IMR-90 (cell line): ENCODE measurements around the gene CLMP. TPM values are rescaled to one million over a fixed set of nuclear protein-coding genes. Genes with fewer than 3 reads are reported as not detected.

Experiments
- ATAC-seq: fragments of 200-7000 bp; cut with Tn5 transposase; 2 replicates; pipeline ENCODE4 v1.9.1; 2020; ENCODE audit warnings: low read depth, mild to moderate bottlenecking, moderate library complexity
- BruUV-seq: library from RNA; stranded (reverse); fragments of 400-500 nt; replicated peaks from 2 replicates; lab custom pipeline; 2021; lab: Mats Ljungman, UMichigan
- CTCF ChIA-PET: fragments of 300-600 bp; formaldehyde crosslinking; extraction: SDS; loops from one replicate; lab custom pipeline; 2021; ENCODE audit warnings: antibody characterized with exemption; lab: Yijun Ruan, JAX
- POLR2A ChIA-PET: fragments of 300-600 bp; sonication (Branson Sonifier 250); formaldehyde crosslinking; loops from one replicate; lab custom pipeline; 2022; ENCODE audit warnings: antibody characterized with exemption; ENCODE audit not compliant: unreplicated experiment; lab: Charles Lee
- DNase-seq: peaks from one replicate; pipeline ENCODE4 v3.0.0; 2013
- H2AFZ ChIP-seq: replicated peaks from 2 replicates; pipeline ENCODE3; 2013; ENCODE audit warnings: low read length, mild to moderate bottlenecking; ENCODE audit not compliant: poor library complexity
- H2AK5ac ChIP-seq: 2 replicates; pipeline ENCODE4 v1.6.1; 2013; ENCODE audit warnings: low read depth, low read length, inconsistent platforms
- H2AK9ac ChIP-seq: replicated peaks from 2 replicates; pipeline ENCODE3; 2013; ENCODE audit warnings: mild to moderate bottlenecking, low read depth, low read length, moderate library complexity; ENCODE audit not compliant: poor library complexity
- H2BK120ac ChIP-seq: 2 replicates; pipeline ENCODE4 v1.6.1; 2013; ENCODE audit warnings: low read depth, low read length, inconsistent platforms
- H2BK15ac ChIP-seq: 3 replicates; pipeline ENCODE4 v1.6.1; 2013; ENCODE audit warnings: low read depth, low read length, inconsistent platforms
- H2BK20ac ChIP-seq: 2 replicates; pipeline ENCODE4 v1.6.1; 2013; ENCODE audit warnings: low read depth, mild to moderate bottlenecking, inconsistent platforms, low read length, moderate library complexity
- H2BK5ac ChIP-seq: 2 replicates; pipeline ENCODE4 v1.6.1; 2013; ENCODE audit warnings: mild to moderate bottlenecking, low read depth, low read length, inconsistent platforms; ENCODE audit not compliant: poor library complexity, severe bottlenecking
- H3K14ac ChIP-seq: replicated peaks from 2 replicates; pipeline ENCODE4 v1.6.1; 2013; ENCODE audit warnings: low read depth, low read length, inconsistent platforms
- H3K18ac ChIP-seq: 2 replicates; pipeline ENCODE4 v1.6.1; 2013; ENCODE audit warnings: low read depth, low read length, control low read depth
- H3K23ac ChIP-seq: 2 replicates; pipeline ENCODE4 v1.6.1; 2013; ENCODE audit warnings: low read depth, low read length, inconsistent platforms
- H3K27ac ChIP-seq: 2 replicates; pipeline ENCODE4 v1.5.1; 2013; ENCODE audit warnings: mild to moderate bottlenecking, control low read depth, low read length; ENCODE audit not compliant: insufficient read depth
- H3K27me3 ChIP-seq: 2 replicates; pipeline ENCODE4 v1.6.1; 2013; ENCODE audit warnings: low read length; ENCODE audit not compliant: control insufficient read depth, insufficient read depth
- H3K36me3 ChIP-seq: 2 replicates; pipeline ENCODE4 v1.6.1; 2013; ENCODE audit warnings: low read length, mixed read lengths; ENCODE audit not compliant: control insufficient read depth, insufficient read depth
- H3K4ac ChIP-seq: 2 replicates; pipeline ENCODE4 v1.6.1; 2013; ENCODE audit warnings: low read depth, low read length, inconsistent platforms
- H3K4me1 ChIP-seq: 2 replicates; pipeline ENCODE4 v1.6.1; 2013; ENCODE audit warnings: low read length, mixed read lengths; ENCODE audit not compliant: control insufficient read depth, insufficient read depth
- H3K4me2 ChIP-seq: 2 replicates; pipeline ENCODE4 v1.6.1; 2013; ENCODE audit warnings: low read depth, mild to moderate bottlenecking, control low read depth, low read length, moderate library complexity
- H3K4me3 ChIP-seq: 2 replicates; pipeline ENCODE4 v1.5.1; 2013; ENCODE audit warnings: low read depth, mild to moderate bottlenecking, control low read depth, low read length, moderate library complexity; ENCODE audit not compliant: insufficient read depth
- H3K56ac ChIP-seq: 2 replicates; pipeline ENCODE4 v1.6.1; 2013; ENCODE audit warnings: low read length, inconsistent platforms; ENCODE audit not compliant: insufficient read depth; ENCODE audit errors: extremely low read depth
- H3K79me1 ChIP-seq, 2 experiments: 2 replicates each; pipeline ENCODE4 v1.6.1; 2013; ENCODE audit warnings: low read length in 2 of 2, inconsistent platforms in 1 of 2, low read depth in 1 of 2
- H3K9ac ChIP-seq: 2 replicates; pipeline ENCODE4 v1.6.1; 2013; ENCODE audit warnings: low read depth, low read length, control low read depth
- H3K9me1 ChIP-seq: 2 replicates; pipeline ENCODE4 v1.6.1; 2013; ENCODE audit warnings: low read length, inconsistent platforms; ENCODE audit not compliant: insufficient read depth
- H3K9me3 ChIP-seq: 2 replicates; pipeline ENCODE4 v1.6.1; 2013; ENCODE audit warnings: low read length; ENCODE audit not compliant: control insufficient read depth, insufficient read depth
- H4K20me1 ChIP-seq: 2 replicates; pipeline ENCODE4 v1.6.1; 2013; ENCODE audit warnings: low read length, inconsistent platforms; ENCODE audit not compliant: insufficient read depth
- H4K5ac ChIP-seq: 2 replicates; pipeline ENCODE4 v1.6.1; 2013; ENCODE audit warnings: mild to moderate bottlenecking, low read depth, low read length, control low read depth
- H4K8ac ChIP-seq, 2 experiments: 2 replicates each; pipeline ENCODE4 v1.6.1; 2013; ENCODE audit warnings: low read depth in 2 of 2, low read length in 2 of 2, control low read depth in 1 of 2, inconsistent platforms in 1 of 2
- H4K91ac ChIP-seq: 2 replicates; pipeline ENCODE4 v1.6.1; 2013; ENCODE audit warnings: low read depth, low read length, inconsistent platforms; ENCODE audit not compliant: insufficient read depth
- CTCF ChIP-seq: conservative IDR thresholded peaks from 2 replicates; pipeline ENCODE4 v1.5.1; 2012; ENCODE audit warnings: mild to moderate bottlenecking, low read depth, low read length, improper control_type of control experiment
- ELK1 ChIP-seq: fragments of 150-350 bp; IDR thresholded peaks from 2 replicates; pipeline ENCODE4 v1.6.1; 2016; ENCODE audit warnings: low read depth, mild to moderate bottlenecking, low read length, moderate library complexity, borderline replicate concordance
- FOS ChIP-seq: fragments of 150-350 bp; IDR thresholded peaks from 2 replicates; pipeline ENCODE4 v1.6.1; 2016; ENCODE audit warnings: low read depth, low read length
- MAFK ChIP-seq: IDR thresholded peaks from 2 replicates; pipeline ENCODE4 v1.6.1; 2012; ENCODE audit warnings: low read depth, low read length, improper control_type of control experiment
- POLR2A ChIP-seq: IDR thresholded peaks from 2 replicates; pipeline ENCODE4 v1.6.1; 2012; ENCODE audit warnings: mild to moderate bottlenecking, low read depth, low read length
- RAD21 ChIP-seq: IDR thresholded peaks from 2 replicates; pipeline ENCODE4 v1.6.1; 2012; ENCODE audit warnings: low read length, improper control_type of control experiment
- RFX5 ChIP-seq: IDR thresholded peaks from 2 replicates; pipeline ENCODE4 v1.8.0; 2012; ENCODE audit warnings: low read depth, mild to moderate bottlenecking, low read length, moderate library complexity
- SMC3 ChIP-seq: fragments of 150-350 bp; IDR thresholded peaks from 2 replicates; pipeline ENCODE4 v1.6.1; 2016; ENCODE audit warnings: low read depth, mild to moderate bottlenecking, antibody characterized with exemption, low read length, moderate library complexity
- WGBS, 2 experiments: methylation state at CpG; one replicate each; pipeline versions ENCODE4 v1.1.5 to v1.1.7; 2013; ENCODE audit warnings: missing lambda C conversion rate in 2 of 2; ENCODE audit not compliant: insufficient read length in 1 of 2; ENCODE audit errors: extremely low coverage in 2 of 2; 5-methylcytosine and 5-hydroxymethylcytosine counted together
- dilution Hi-C: fragments of 300-500 bp; cut with HindIII; formaldehyde crosslinking; loops from one replicate; pipeline ENCODE4 v1.14.3; 2018; ENCODE audit warnings: low sequenced_read_pairs; ENCODE audit not compliant: unreplicated experiment
- in situ Hi-C: fragments of 300-500 bp; cut with MboI; formaldehyde crosslinking; loops from 3 replicates; pipeline ENCODE4 v1.14.3; 2019; ENCODE audit warnings: low sequenced_read_pairs, inconsistent platforms, mixed read lengths
- intact Hi-C: fragments of 100-400 bp; cut with micrococcal nuclease; formaldehyde crosslinking; loops from 2 replicates; pipeline ENCODE4 v1.10.0; 2022
- polyA plus RNA-seq, 3 experiments: library from polyadenylated mRNA; depleted of rRNA; stranded (reverse); fragments of >200 nt; gene quantifications; 2 replicates each; pipeline ENCODE4 v1.2.3, GENCODE V29; 2012; ENCODE audit warnings: low replicate concordance in 1 of 3
- total RNA-seq: library from RNA; depleted of rRNA; stranded (reverse); fragments of >200 nt; gene quantifications from 2 replicates; pipeline ENCODE4 v1.2.3, GENCODE V29; 2012

Gene CLMP
- total and polyA plus RNA-seq, 2 of the 4 experiments (the other 2 are of a cell fraction) = 54.7 to 95.7 TPM

- Histone ChIP-seq H2AK9ac (no peak overlapping the region), H4K5ac (no peak overlapping the region), H3K4me2 (no peak overlapping the region), H3K79me1 (peaks cover 25 to 32% of the 10 kb centered on the region in 2 experiments; a peak in 3 of 4 replicates), H2BK120ac (no peak overlapping the region), H2AFZ (no peak overlapping the region), H3K14ac (no peak overlapping the region), H3K27ac (no peak overlapping the region), H3K9me3 (no peaks in the 10 kb centered on the region), H3K9ac (no peak overlapping the region), H3K36me3 (peaks cover 48% of the 10 kb centered on the region), H2BK5ac (no peak overlapping the region), H2BK20ac (no peak overlapping the region), H3K18ac (no peak overlapping the region), H3K56ac (no peak overlapping the region), H3K27me3 (no peaks in the 10 kb centered on the region), H2AK5ac (no peak overlapping the region), H4K20me1 (peaks cover 65% of the 10 kb centered on the region), H3K4me3 (no peak overlapping the region), H3K4me1 (no peaks in the 10 kb centered on the region; the same call in 1 of the 2 replicates), H4K91ac (no peak overlapping the region), H3K9me1 (peaks cover 6% of the 10 kb centered on the region; the same call in 1 of the 2 replicates), H4K8ac (no peak overlapping the region), H3K4ac (no peak overlapping the region), H2BK15ac (no peak overlapping the region), H3K23ac (no peak overlapping the region)
- no TSS peak for BruUV-seq
- dilution Hi-C loops = no loop called here
- POLR2A ChIA-PET = interaction anchor here (0.5 to 1.3 kb wide), 5 partner anchors 8 to 1617 kb away, joined by 3 to 12 read pairs (median 7); partner anchors contain the start of gene HSPA8
- CTCF ChIA-PET = interaction anchor here (0.6 to 2.1 kb wide), 11 partner anchors 8 to 690 kb away, joined by 3 to 7 read pairs (median 4); partner anchors contain the start of gene HSPA8
- intact Hi-C loops = loop anchor here (1.0 kb wide), 1 partner anchor 191 kb away; no protein-coding TSS in a partner anchor
- WGBS, 2 experiments = 50% methylated on average over 2 of the region's 11 CpGs; no CpG with 5 or more reads in 1 of the 2 experiments
- peak; percentile 73 for DNase-seq
- peak; percentile 43 for TF ChIP-seq SMC3
- peak; percentile 66 for TF ChIP-seq CTCF
- TF ChIP-seq FOS = no peak
- TF ChIP-seq RAD21 = peak; percentile 57
- TF ChIP-seq MAFK = no peak
- no peak for TF ChIP-seq ELK1
- TF ChIP-seq POLR2A = peak; percentile 28
- no peak for TF ChIP-seq RFX5
- in situ Hi-C loops = no loop called here
- peak; percentile 76 for ATAC-seq
Observed at GRCh38 chr11:123054301-123055065, 140.6 kb downstream of the CLMP start.
